ENCODE data around the gene CDH11.

GRCh38 chr16:64977206-64977920 lies 144.5 kb downstream of the CDH11 start:
- no peak for TF ChIP-seq CTCF (IDR thresholded peaks at IDR 0.05)
- TF ChIP-seq POLR2AphosphoS5 (IDR thresholded peaks at IDR 0.05; ENCODE audit: low read depth, low read length) = no peak
